Activated T-helper 1 cell treated with Interleukin-2 at 50 U/mL for 16 hours (primary cell): ENCODE results near the gene SAMD5.
"Not testable (repeated sequence)": the region's sequence is repeated elsewhere in the genome, so short reads cannot be mapped to it uniquely, and the experiment has no call there.

Experiments
- DNase-seq: peaks from one replicate; pipeline ENCODE4 v3.0.0-alpha.2; 2020; ENCODE audit warnings: low read depth

SAMD5 gene

GRCh38 chr6:147528511-147529145, 20.1 kb downstream of the SAMD5 start:
- DNase-seq, result no peak

- DNase-seq, result no peak
Measured at GRCh38 chr6:147530132-147531060, 21.9 kb downstream of the SAMD5 start.

GRCh38 chr6:147531321-147531720, 22.8 kb downstream of the SAMD5 start:
- no peak for DNase-seq

GRCh38 chr6:147534116-147534860, 25.8 kb downstream of the SAMD5 start:
- DNase-seq, result no peak

- no peak for DNase-seq
Measured at GRCh38 chr6:147538821-147539220, 30.3 kb downstream of the SAMD5 start.

GRCh38 chr6:147540075-147540474, 31.6 kb downstream of the SAMD5 start:
- DNase-seq, result no peak

GRCh38 chr6:147542436-147542835, 33.9 kb downstream of the SAMD5 start:
- not testable (repeated sequence) for DNase-seq

- no peak for DNase-seq
Measured at GRCh38 chr6:147544420-147544819, 35.9 kb downstream of the SAMD5 start.

- DNase-seq, result no peak
Measured at GRCh38 chr6:147546501-147547368, 38.2 kb downstream of the SAMD5 start.

GRCh38 chr6:147547369-147547902, 38.9 kb downstream of the SAMD5 start:
- no peak for DNase-seq

GRCh38 chr6:147548921-147549475, 40.5 kb downstream of the SAMD5 start:
- no peak for DNase-seq

GRCh38 chr6:147549531-147549930, 41.0 kb downstream of the SAMD5 start:
- DNase-seq, result no peak

- no peak for DNase-seq
Measured at GRCh38 chr6:147551976-147552375, 43.5 kb downstream of the SAMD5 start.

- DNase-seq, result no peak
Measured at GRCh38 chr6:147553099-147553498, 44.6 kb downstream of the SAMD5 start.

GRCh38 chr6:147554281-147554680, 45.8 kb downstream of the SAMD5 start:
- DNase-seq, result no peak

GRCh38 chr6:147559006-147559405, 50.5 kb downstream of the SAMD5 start:
- DNase-seq, result no peak

- no peak for DNase-seq
Measured at GRCh38 chr6:147560670-147561069, 52.2 kb downstream of the SAMD5 start.

- DNase-seq, result no peak
Measured at GRCh38 chr6:147561726-147562125, 53.2 kb downstream of the SAMD5 start.

GRCh38 chr6:147563472-147563871, 55.0 kb downstream of the SAMD5 start:
- DNase-seq, result no peak

GRCh38 chr6:147564556-147564955, 56.1 kb downstream of the SAMD5 start:
- no peak for DNase-seq
